HL-60 (cell line): ENCODE data around the gene PRR14L.

ENCODE experiments used
- DNase-seq, 2 experiments: peaks; one replicate each; pipeline ENCODE4 v3.0.0-alpha.2; 2010 to 2020; ENCODE audit warnings: low read depth in 1 of 2, low spot score in 1 of 2
- H3K27ac ChIP-seq: fragments of 250-450 bp; sonication (Bioruptor Pico); replicated peaks from 2 replicates; pipeline ENCODE4 v1.5.1; 2020; ENCODE audit warnings: mild to moderate bottlenecking, moderate library complexity
- H3K27me3 ChIP-seq: fragments of 250-450 bp; sonication (Bioruptor Pico); 2 replicates; pipeline ENCODE4 v1.5.1; 2021; ENCODE audit warnings: mild to moderate bottlenecking, moderate library complexity; ENCODE audit not compliant: insufficient read depth, poor library complexity, severe bottlenecking
- H3K4me3 ChIP-seq: replicated peaks from 2 replicates; pipeline ENCODE4 v1.5.1; 2011; ENCODE audit warnings: mild to moderate bottlenecking, control low read depth, low read length; ENCODE audit not compliant: insufficient read depth
- GABPA ChIP-seq: IDR thresholded peaks from 2 replicates; pipeline ENCODE4 v1.6.1; 2012; ENCODE audit warnings: low read depth
- POLR2AphosphoS5 ChIP-seq: IDR thresholded peaks from 2 replicates; pipeline ENCODE4 v1.6.1; 2012; ENCODE audit warnings: low read depth
- SPI1 ChIP-seq: IDR thresholded peaks from 2 replicates; pipeline ENCODE4 v1.6.1; 2012; ENCODE audit warnings: low read depth, mild to moderate bottlenecking, borderline replicate concordance
- TF ChIP-seq, protein P1 (sequence below): IDR thresholded peaks from one replicate; pipeline ENCODE4 v1.5.1; 2011; ENCODE audit warnings: low read length, control low read depth, inconsistent platforms; ENCODE audit not compliant: insufficient read depth
- TF ChIP-seq, protein P2 (sequence below): IDR thresholded peaks from 2 replicates; pipeline ENCODE4 v1.6.1; 2012; ENCODE audit warnings: low read depth; ENCODE audit not compliant: insufficient replicate concordance

PRR14L gene

DNA sequence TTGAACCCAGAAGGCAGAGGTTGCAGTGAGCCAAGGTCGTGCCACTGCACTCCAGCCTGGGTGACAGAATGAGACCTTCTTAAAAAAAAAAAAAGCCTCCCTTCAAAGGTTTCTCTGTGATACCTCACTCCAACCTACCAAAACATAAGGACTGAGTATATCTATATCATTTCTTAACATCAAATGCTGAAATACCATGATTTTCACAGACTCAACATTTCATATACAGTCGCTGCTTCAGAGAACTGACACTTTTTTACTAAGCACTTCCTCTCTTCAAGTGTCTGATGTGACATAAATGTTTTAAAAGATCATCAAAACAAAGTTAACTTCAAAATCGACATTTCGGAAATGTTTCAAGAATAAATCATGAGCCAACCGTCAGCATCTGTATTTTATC, 12.0 kb downstream of the PRR14L start:
- H3K27me3 ChIP-seq: peaks cover 2% of the 10 kb centered on the region
- no peak overlapping the region for H3K4me3 ChIP-seq
- TF ChIP-seq, protein P1, sequence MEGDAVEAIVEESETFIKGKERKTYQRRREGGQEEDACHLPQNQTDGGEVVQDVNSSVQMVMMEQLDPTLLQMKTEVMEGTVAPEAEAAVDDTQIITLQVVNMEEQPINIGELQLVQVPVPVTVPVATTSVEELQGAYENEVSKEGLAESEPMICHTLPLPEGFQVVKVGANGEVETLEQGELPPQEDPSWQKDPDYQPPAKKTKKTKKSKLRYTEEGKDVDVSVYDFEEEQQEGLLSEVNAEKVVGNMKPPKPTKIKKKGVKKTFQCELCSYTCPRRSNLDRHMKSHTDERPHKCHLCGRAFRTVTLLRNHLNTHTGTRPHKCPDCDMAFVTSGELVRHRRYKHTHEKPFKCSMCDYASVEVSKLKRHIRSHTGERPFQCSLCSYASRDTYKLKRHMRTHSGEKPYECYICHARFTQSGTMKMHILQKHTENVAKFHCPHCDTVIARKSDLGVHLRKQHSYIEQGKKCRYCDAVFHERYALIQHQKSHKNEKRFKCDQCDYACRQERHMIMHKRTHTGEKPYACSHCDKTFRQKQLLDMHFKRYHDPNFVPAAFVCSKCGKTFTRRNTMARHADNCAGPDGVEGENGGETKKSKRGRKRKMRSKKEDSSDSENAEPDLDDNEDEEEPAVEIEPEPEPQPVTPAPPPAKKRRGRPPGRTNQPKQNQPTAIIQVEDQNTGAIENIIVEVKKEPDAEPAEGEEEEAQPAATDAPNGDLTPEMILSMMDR: no peak
- TF ChIP-seq, protein P2, sequence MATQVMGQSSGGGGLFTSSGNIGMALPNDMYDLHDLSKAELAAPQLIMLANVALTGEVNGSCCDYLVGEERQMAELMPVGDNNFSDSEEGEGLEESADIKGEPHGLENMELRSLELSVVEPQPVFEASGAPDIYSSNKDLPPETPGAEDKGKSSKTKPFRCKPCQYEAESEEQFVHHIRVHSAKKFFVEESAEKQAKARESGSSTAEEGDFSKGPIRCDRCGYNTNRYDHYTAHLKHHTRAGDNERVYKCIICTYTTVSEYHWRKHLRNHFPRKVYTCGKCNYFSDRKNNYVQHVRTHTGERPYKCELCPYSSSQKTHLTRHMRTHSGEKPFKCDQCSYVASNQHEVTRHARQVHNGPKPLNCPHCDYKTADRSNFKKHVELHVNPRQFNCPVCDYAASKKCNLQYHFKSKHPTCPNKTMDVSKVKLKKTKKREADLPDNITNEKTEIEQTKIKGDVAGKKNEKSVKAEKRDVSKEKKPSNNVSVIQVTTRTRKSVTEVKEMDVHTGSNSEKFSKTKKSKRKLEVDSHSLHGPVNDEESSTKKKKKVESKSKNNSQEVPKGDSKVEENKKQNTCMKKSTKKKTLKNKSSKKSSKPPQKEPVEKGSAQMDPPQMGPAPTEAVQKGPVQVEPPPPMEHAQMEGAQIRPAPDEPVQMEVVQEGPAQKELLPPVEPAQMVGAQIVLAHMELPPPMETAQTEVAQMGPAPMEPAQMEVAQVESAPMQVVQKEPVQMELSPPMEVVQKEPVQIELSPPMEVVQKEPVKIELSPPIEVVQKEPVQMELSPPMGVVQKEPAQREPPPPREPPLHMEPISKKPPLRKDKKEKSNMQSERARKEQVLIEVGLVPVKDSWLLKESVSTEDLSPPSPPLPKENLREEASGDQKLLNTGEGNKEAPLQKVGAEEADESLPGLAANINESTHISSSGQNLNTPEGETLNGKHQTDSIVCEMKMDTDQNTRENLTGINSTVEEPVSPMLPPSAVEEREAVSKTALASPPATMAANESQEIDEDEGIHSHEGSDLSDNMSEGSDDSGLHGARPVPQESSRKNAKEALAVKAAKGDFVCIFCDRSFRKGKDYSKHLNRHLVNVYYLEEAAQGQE: no peak
- TF ChIP-seq POLR2AphosphoS5 (no peak), GABPA (no peak), SPI1 (no peak)
- no peak for DNase-seq
- no peak overlapping the region for H3K27ac ChIP-seq

DNA sequence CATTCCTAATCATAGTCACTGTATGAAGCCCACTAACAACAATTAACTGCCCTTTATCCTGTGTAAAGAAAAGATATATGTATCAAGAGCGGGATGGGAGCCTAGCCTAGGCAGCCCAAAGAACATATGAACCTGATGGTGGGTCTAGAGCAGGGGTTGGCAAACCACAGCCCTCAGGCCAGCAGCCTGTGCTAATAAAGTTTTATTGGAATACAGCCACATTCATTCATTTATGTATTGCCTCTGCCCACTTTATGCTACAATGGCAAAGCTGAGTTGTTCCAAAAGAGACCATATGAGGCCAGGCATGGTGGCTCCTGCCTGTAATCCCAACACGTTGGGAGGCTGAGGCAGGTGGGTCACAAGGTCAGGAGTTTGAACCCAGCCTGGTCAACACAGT, 13.5 kb downstream of the PRR14L start:
- DNase-seq: no peak
- H3K27ac ChIP-seq: no peak overlapping the region
- H3K4me3 ChIP-seq: no peak overlapping the region
- TF ChIP-seq GABPA (no peak), POLR2AphosphoS5 (no peak), SPI1 (no peak)
- TF ChIP-seq, protein P1: no peak
- TF ChIP-seq, protein P2: no peak
- H3K27me3 ChIP-seq: peaks cover 2% of the 10 kb centered on the region

DNA sequence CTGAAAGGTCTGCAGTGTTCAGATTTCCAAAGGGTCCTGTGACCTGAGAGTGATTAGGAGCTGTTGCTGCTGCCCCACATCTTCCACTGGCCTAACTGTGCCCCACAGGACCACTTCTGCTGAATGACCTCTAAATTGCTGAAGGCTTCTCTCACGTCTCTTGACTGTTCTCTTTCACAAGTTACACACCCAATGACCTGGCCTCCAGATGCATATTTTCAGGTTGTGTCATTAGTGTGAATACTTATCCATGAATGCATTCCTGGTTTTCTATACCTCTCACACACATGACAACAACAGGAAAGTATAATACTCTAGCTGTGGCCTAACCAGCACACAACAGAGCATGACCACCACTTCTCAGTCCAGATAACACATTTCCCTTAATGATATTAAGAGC, 15.4 kb downstream of the PRR14L start:
- Histone ChIP-seq H3K4me3 (no peak overlapping the region), H3K27me3 (peaks cover 2% of the 10 kb centered on the region), H3K27ac (no peak overlapping the region)
- DNase-seq: no peak
- TF ChIP-seq POLR2AphosphoS5 (no peak), SPI1 (no peak), GABPA (no peak)
- TF ChIP-seq, protein P1: no peak
- TF ChIP-seq, protein P2: no peak
